NK-92 (cell line): ENCODE data around the gene PROM1.

Source experiments
- DNase-seq: peaks from one replicate; lab custom pipeline; 2025; ENCODE audit not compliant: unreplicated experiment; lab: John Stamatoyannopoulos, UW

The PROM1 gene

GRCh38 chr4:16029886-16030285 is 53.9 kb downstream of the PROM1 start:
- DNase-seq: no peak

- no peak for DNase-seq
Measured at GRCh38 chr4:16029262-16029661, 54.6 kb downstream of the PROM1 start.

- no peak for DNase-seq
Measured at GRCh38 chr4:16027626-16028025, 56.2 kb downstream of the PROM1 start.

- no peak for DNase-seq
Measured at GRCh38 chr4:16027114-16027513, 56.7 kb downstream of the PROM1 start.

GRCh38 chr4:16026160-16026761 is 57.6 kb downstream of the PROM1 start:
- DNase-seq: no peak

- no peak for DNase-seq
Measured at GRCh38 chr4:16025268-16025667, 58.6 kb downstream of the PROM1 start.

- DNase-seq: no peak
Measured at GRCh38 chr4:16023776-16024408, 59.9 kb downstream of the PROM1 start.

- no peak for DNase-seq
Measured at GRCh38 chr4:16021804-16022560, 61.8 kb downstream of the PROM1 start.

GRCh38 chr4:16019649-16020048 is 64.2 kb downstream of the PROM1 start:
- no peak for DNase-seq

- DNase-seq: no peak
Measured at GRCh38 chr4:16018841-16019240, 65.0 kb downstream of the PROM1 start.

GRCh38 chr4:16018061-16018676 is 65.7 kb downstream of the PROM1 start:
- no peak for DNase-seq

GRCh38 chr4:16016536-16016935 is 67.3 kb downstream of the PROM1 start:
- no peak for DNase-seq

GRCh38 chr4:16011173-16011572 is 72.7 kb downstream of the PROM1 start:
- no peak for DNase-seq

GRCh38 chr4:16009153-16009552 is 74.7 kb downstream of the PROM1 start:
- no peak for DNase-seq

GRCh38 chr4:16007471-16008095 is 76.2 kb downstream of the PROM1 start:
- DNase-seq: no peak

- no peak for DNase-seq
Measured at GRCh38 chr4:16006771-16007446, 76.9 kb downstream of the PROM1 start.

GRCh38 chr4:16005676-16006075 is 78.1 kb downstream of the PROM1 start:
- DNase-seq: no peak

GRCh38 chr4:16001484-16001858 is 82.4 kb downstream of the PROM1 start:
- DNase-seq: no peak

- DNase-seq: peak; percentile 42
Measured at GRCh38 chr4:16000708-16001483, 82.9 kb downstream of the PROM1 start.

GRCh38 chr4:15996773-15997172 is 87.0 kb downstream of the PROM1 start:
- DNase-seq: no peak
